ENCODE measurements around the gene JUNB.

- no peak for TF ChIP-seq CTCF (IDR thresholded peaks at IDR 0.05; ENCODE audit: low read length)
- TF ChIP-seq EZH2 (optimal IDR thresholded peaks at IDR 0.05; ENCODE audit: low read depth, low read length) = no peak
Observed at GRCh38 chr19:12801466-12802266, 10.4 kb downstream of the JUNB start, which contains the start of the genes PRDX2 and THSD8.
